IPS-18a (cell line): ENCODE results near the gene IFNL4.
"Not testable (repeated sequence)": the region's sequence is repeated elsewhere in the genome, so short reads cannot be mapped to it uniquely, and the experiment has no call there.

Experiments
- H3K27ac ChIP-seq: one replicate; pipeline ENCODE4 v1.5.1; 2013; ENCODE audit warnings: low read length
- H3K27me3 ChIP-seq: one replicate; pipeline ENCODE4 v1.6.1; 2013; ENCODE audit warnings: mild to moderate bottlenecking, low read length; ENCODE audit not compliant: control insufficient read depth, insufficient read depth
- H3K36me3 ChIP-seq: one replicate; pipeline ENCODE4 v1.6.1; 2013; ENCODE audit warnings: low read depth, low read length; ENCODE audit not compliant: control insufficient read depth
- H3K4me1 ChIP-seq: one replicate; pipeline ENCODE4 v1.6.1; 2013; ENCODE audit warnings: low read depth, low read length; ENCODE audit not compliant: control insufficient read depth
- H3K4me3 ChIP-seq: one replicate; pipeline ENCODE4 v1.5.1; 2013; ENCODE audit warnings: low read length
- H3K9ac ChIP-seq: one replicate; pipeline ENCODE4 v1.6.1; 2013; ENCODE audit warnings: mild to moderate bottlenecking, low read length, moderate library complexity
- H3K9me3 ChIP-seq: one replicate; pipeline ENCODE4 v1.6.1; 2013; ENCODE audit warnings: low read depth, low read length; ENCODE audit not compliant: control insufficient read depth

Gene IFNL4

DNA sequence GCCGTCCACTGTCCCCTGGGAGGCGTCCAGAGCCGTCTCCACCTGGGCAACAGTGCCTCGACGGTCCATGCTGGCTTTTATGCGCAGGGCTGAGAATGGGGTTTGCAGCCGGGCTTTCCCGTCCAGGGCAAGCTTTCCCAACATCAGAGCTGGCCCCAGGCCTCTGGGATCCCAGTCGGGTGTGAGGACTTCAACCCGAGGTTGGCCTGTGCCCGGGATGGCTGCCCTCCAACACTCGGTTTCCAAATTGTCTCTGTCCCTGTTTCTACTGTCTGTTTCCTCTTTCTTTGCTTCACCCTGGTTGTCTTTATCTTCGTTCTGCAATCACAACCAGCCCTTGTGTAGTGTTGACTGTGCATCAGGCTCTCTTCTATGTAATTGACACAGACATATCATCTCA is at the start of gene IFNL4:
TSS of gene IFNL4 (minus strand) at position 51 of the 400 bp plus-strand sequence.
- peak within 1 kb of the TSS; percentile 30 for H3K4me3 ChIP-seq
- H3K27ac ChIP-seq, result no peak within 1 kb of the TSS
- no peaks in the 10 kb centered on the region for H3K4me1 ChIP-seq
- H3K27me3 ChIP-seq, result peaks cover 60% of the 10 kb centered on the region
- no peak within 1 kb of the TSS for H3K9ac ChIP-seq
- H3K36me3 ChIP-seq, result no peaks in the 10 kb centered on the region
- no peaks in the 10 kb centered on the region for H3K9me3 ChIP-seq

DNA sequence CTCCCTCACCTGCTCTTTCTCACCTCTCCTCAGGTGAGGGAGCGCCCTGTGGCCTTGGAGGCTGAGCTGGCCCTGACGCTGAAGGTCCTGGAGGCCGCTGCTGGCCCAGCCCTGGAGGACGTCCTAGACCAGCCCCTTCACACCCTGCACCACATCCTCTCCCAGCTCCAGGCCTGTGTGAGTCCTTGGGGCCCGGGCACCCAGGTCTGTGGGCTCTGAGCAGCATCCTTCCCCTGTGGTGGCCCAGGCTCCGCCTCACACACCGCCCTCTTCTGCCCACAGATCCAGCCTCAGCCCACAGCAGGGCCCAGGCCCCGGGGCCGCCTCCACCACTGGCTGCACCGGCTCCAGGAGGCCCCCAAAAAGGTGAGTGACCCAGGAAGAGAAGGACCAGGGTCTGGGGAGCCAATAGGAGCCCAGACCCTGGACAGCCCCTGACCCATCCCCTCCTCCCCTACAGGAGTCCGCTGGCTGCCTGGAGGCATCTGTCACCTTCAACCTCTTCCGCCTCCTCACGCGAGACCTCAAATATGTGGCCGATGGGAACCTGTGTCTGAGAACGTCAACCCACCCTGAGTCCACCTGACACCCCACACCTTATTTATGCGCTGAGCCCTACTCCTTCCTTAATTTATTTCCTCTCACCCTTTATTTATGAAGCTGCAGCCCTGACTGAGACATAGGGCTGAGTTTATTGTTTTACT is 49.4 kb upstream of the IFNL4 start:
- H3K27ac ChIP-seq, result no peak overlapping the region
- no peaks in the 10 kb centered on the region for H3K9me3 ChIP-seq
- no peaks in the 10 kb centered on the region for H3K36me3 ChIP-seq
- H3K9ac ChIP-seq, result no peak overlapping the region
- no peak overlapping the region for H3K4me3 ChIP-seq
- H3K4me1 ChIP-seq, result peaks cover 1% of the 10 kb centered on the region
- no peaks in the 10 kb centered on the region for H3K27me3 ChIP-seq

DNA sequence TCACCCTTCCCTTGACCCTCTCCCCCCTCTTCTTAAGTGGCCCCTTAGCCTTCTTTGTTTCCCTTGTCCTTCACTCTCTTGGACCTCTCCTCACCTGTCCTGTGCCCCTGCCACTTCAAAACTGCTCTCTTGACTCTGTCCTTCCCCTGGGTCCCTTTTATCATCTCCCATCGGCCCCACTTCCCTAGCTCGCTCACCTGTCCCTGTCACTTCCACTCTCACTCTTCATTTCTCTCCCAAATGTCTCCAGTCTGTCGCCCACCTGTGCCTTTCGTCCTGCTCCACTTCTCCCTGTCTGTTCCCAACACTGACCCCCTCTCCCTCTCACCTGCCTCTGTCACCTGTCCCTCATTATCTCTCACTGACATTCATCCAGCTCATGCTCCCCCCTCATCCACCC is 48.2 kb upstream of the IFNL4 start:
- Histone ChIP-seq H3K9me3 (no peaks in the 10 kb centered on the region), H3K4me3 (no peak overlapping the region), H3K27ac (no peak overlapping the region), H3K9ac (no peak overlapping the region), H3K4me1 (no peaks in the 10 kb centered on the region), H3K27me3 (no peaks in the 10 kb centered on the region), H3K36me3 (no peaks in the 10 kb centered on the region)

DNA sequence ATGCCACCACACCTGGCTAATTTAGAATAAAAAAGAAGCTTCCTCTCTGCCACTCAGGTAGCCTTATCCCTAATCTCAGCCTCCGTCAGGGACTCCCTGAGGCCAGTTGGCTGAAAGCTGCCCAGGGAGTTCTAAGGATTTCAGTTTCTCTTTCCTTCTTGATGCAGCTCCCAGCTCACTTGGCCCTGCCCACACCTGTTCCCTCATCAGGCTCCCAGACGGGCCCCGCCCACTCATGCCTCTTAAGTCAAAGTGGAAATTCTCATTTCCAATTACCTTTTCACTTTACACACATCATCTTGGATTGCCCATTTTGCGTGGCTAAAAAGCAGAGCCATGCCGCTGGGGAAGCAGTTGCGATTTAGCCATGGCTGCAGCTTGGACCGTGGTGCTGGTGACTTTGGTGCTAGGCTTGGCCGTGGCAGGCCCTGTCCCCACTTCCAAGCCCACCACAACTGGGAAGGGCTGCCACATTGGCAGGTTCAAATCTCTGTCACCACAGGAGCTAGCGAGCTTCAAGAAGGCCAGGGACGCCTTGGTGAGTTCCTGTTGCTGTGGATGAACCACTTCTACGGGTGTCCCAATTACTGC is 47.5 kb upstream of the IFNL4 start, which contains the start of gene IFNL1:
TSS of gene IFNL1 (plus strand) at position 353 of the 591 bp plus-strand sequence. CDS start at position 368, 15 bp downstream.
- no peaks in the 10 kb centered on the region for H3K4me1 ChIP-seq
- H3K9me3 ChIP-seq, result no peaks in the 10 kb centered on the region
- H3K27ac ChIP-seq, result no peak within 1 kb of the TSS
- no peaks in the 10 kb centered on the region for H3K36me3 ChIP-seq
- H3K4me3 ChIP-seq, result no peak within 1 kb of the TSS
- no peaks in the 10 kb centered on the region for H3K27me3 ChIP-seq
- no peak within 1 kb of the TSS for H3K9ac ChIP-seq

DNA sequence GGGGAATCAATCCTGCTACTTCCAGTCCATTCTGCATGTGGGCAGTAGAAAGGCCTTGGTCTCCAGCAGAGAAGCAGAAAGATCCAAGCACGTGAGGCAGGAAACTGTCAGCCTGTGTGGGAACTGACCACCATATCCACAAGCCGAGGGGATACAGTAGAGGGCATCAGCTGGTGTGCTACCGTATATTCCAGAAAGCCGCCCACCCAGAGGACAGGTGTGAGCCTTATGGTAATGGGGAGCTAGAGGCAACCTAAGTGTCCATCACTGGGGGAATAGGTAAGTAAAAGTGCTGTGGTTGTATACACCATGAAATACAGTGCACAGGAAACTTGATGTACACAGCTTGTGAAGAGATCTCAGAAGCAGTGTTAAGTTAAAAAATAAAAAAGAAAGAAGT is 44.7 kb upstream of the IFNL4 start:
- no peaks in the 10 kb centered on the region for H3K9me3 ChIP-seq
- no peaks in the 10 kb centered on the region for H3K36me3 ChIP-seq
- H3K27me3 ChIP-seq, result no peaks in the 10 kb centered on the region

DNA sequence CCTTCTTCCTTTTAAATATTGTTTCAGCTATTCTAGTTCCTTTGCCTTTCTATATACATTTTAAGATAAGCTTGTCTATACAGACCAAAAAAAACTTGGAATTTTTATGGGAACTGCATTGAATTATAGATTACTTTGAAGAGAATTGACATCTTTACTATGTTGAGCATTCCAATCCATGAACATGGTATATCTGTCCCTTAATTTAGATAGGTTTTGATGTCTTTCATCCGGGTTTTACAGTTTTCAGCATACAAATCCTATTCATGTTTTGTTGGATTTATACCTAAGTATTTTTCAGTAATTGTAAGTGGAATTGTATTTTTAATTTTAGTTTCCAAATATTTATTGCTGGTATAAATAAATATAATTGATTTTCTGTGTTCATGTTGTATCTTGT is 35.4 kb upstream of the IFNL4 start:
- H3K9me3 ChIP-seq, result peaks cover 3% of the 10 kb centered on the region
- peaks cover 11% of the 10 kb centered on the region for H3K27me3 ChIP-seq

More for the DNA sequence above, 44.7 kb upstream of the IFNL4 start:
- H3K9ac ChIP-seq, result no peak overlapping the region
- H3K4me3 ChIP-seq, result no peak overlapping the region
- no peaks in the 10 kb centered on the region for H3K4me1 ChIP-seq
- no peak overlapping the region for H3K27ac ChIP-seq

DNA sequence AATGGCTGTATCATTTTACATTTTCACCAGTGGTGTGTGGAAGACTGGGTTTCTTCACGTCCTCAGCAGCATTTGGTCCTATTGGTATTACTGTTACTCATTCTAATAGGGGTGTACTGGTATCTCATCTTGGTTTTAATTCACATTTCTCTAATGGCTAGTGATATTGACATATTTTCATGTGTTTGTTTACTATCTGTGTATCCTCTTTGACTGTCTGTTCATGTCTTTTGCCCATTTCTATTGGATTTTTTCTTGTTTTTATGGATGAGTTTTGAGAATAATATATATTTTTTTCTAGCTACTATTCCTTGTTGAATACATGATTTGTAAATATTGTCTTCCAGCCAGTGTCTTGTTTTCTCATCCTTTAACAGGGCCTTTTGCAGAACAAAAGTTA is 33.4 kb upstream of the IFNL4 start:
- peaks cover 6% of the 10 kb centered on the region for H3K27me3 ChIP-seq
- no peaks in the 10 kb centered on the region for H3K36me3 ChIP-seq
- no peak overlapping the region for H3K9ac ChIP-seq
- peaks cover 3% of the 10 kb centered on the region for H3K9me3 ChIP-seq
- H3K4me3 ChIP-seq, result no peak overlapping the region
- no peaks in the 10 kb centered on the region for H3K4me1 ChIP-seq
- H3K27ac ChIP-seq, result no peak overlapping the region

More for the DNA sequence above, 35.4 kb upstream of the IFNL4 start:
- Histone ChIP-seq H3K27ac (no peak overlapping the region), H3K4me1 (no peaks in the 10 kb centered on the region), H3K36me3 (no peaks in the 10 kb centered on the region), H3K4me3 (no peak overlapping the region), H3K9ac (no peak overlapping the region)

DNA sequence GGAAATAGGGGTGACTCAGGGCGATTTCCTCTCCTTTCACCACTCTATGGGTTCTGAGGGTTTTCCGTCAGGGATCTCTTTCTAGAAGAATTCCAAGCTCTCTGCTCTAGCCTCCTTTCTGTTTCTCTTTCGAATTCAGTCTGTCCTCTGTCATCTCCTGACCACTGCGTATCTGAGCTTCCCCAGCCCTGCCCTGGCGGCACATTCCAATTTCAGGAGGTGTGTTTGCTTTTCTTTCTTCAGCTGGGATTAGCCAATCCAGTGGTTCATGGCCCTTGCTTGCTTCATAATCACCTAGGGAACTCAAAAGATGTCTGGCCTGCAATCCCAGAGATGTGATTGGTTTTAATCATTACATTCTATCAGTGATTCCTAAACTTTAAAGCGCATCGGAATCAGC is 28.9 kb upstream of the IFNL4 start:
- no peaks in the 10 kb centered on the region for H3K36me3 ChIP-seq

DNA sequence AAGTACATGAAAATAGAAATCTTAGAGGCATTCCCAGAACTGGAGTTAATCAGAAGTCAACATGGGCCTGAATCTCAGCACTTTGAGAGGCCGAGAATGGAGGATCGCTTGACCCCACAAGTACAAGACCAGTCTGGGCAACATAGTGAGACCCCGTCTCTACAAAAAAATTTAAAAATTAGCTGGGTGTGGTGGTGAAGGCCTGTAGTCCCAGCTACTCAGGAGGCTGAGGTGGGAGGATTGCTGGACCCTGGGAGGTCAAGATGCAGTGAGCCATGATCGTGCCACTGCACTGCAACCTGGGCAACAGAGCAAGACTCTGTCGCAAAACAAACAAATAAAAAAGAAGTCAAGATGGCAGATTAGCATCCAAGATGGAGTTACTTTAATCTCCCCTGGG is 28.1 kb upstream of the IFNL4 start:
- Histone ChIP-seq H3K4me1 (no peaks in the 10 kb centered on the region), H3K9me3 (no peaks in the 10 kb centered on the region), H3K9ac (no peak overlapping the region), H3K4me3 (no peak overlapping the region), H3K27me3 (peaks cover 6% of the 10 kb centered on the region), H3K36me3 (no peaks in the 10 kb centered on the region), H3K27ac (no peak overlapping the region)

More for the DNA sequence above, 28.9 kb upstream of the IFNL4 start:
- Histone ChIP-seq H3K9me3 (peaks cover 3% of the 10 kb centered on the region), H3K4me1 (no peaks in the 10 kb centered on the region), H3K27me3 (peaks cover 6% of the 10 kb centered on the region), H3K27ac (no peak overlapping the region), H3K4me3 (no peak overlapping the region), H3K9ac (no peak overlapping the region)

DNA sequence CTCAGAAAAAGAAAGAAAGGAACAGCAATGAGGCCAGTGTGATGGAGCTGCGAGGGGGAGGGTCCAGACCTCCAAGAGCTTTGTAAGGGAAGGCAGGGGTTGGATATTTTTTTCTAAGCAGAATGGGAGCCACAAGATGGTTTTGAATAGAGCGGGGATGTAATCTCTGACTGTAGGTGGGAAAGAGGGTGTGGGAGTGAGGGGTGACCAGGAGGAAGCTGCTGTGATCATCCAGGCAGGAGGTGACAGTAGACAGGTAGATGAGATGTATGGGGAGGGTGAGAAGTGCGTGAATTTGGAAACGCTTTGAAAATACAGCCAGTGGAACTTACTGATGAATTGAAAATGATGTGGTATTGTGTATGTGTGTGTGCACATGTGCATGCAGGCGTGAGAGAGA is 26.9 kb upstream of the IFNL4 start:
- Histone ChIP-seq H3K27me3 (no peaks in the 10 kb centered on the region), H3K27ac (no peak overlapping the region), H3K9me3 (no peaks in the 10 kb centered on the region), H3K36me3 (no peaks in the 10 kb centered on the region), H3K4me3 (no peak overlapping the region), H3K9ac (no peak overlapping the region), H3K4me1 (no peaks in the 10 kb centered on the region)

DNA sequence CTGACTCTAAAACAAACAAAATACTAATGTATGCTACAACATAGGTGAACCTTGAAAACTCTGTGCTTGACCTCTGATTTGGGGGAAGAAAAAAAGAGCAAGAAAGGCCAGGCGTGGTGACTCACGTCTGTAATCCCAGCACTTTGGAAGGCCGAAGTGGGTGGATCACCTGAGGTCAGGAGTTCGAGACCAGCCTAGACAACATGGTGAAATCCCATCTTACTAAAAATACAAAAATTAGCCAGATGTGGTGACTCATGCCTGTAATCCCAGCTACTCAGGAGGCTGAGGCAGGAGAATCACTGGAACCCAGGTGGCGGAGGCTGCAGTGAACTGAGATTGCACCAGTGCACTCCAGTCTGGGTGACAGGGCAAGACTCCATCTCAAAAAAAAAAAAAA is 25.2 kb upstream of the IFNL4 start:
- H3K9me3 ChIP-seq, H3K36me3 ChIP-seq, H3K4me1 ChIP-seq, H3K4me3 ChIP-seq, H3K27ac ChIP-seq, H3K9ac ChIP-seq, H3K27me3 ChIP-seq: not testable (repeated sequence)
